H1 (cell line): ENCODE data around the gene HPCAL4.

Experiments used
- ATF3 ChIP-seq: IDR thresholded peaks from 2 replicates; pipeline ENCODE4 v1.6.1; 2011; ENCODE audit warnings: low read depth, mild to moderate bottlenecking, low read length; ENCODE audit not compliant: insufficient read depth
- BACH1 ChIP-seq: IDR thresholded peaks from 2 replicates; pipeline ENCODE4 v1.6.1; 2012; ENCODE audit warnings: low read length, improper control_type of control experiment
- CHD1 ChIP-seq: IDR thresholded peaks from 2 replicates; pipeline ENCODE4 v1.6.1; 2012; ENCODE audit warnings: low read depth, low read length, improper control_type of control experiment
- CHD2 ChIP-seq: IDR thresholded peaks from 2 replicates; pipeline ENCODE4 v1.6.1; 2012; ENCODE audit warnings: low read length, improper control_type of control experiment
- CREB1 ChIP-seq: IDR thresholded peaks from 2 replicates; pipeline ENCODE4 v1.6.1; 2012; ENCODE audit warnings: inconsistent platforms
- CTCF ChIP-seq, 3 experiments: IDR thresholded peaks; 1 replicate in 2 of 3; 2 replicates in 1 of 3; pipeline versions ENCODE4 v1.5.1 to v1.6.1; 2011; ENCODE audit warnings: low read length in 3 of 3, mild to moderate bottlenecking in 3 of 3, inconsistent platforms in 2 of 3, low read depth in 1 of 3, moderate library complexity in 1 of 3; ENCODE audit not compliant: insufficient read depth in 1 of 3; ENCODE audit errors: control extremely low read depth in 1 of 3
- EGR1 ChIP-seq: IDR thresholded peaks from 2 replicates; pipeline ENCODE4 v1.6.1; 2011; ENCODE audit warnings: low read depth, low read length, borderline replicate concordance
- GABPA ChIP-seq: IDR thresholded peaks from 2 replicates; pipeline ENCODE4 v1.6.1; 2011; ENCODE audit warnings: mild to moderate bottlenecking, low read length, moderate library complexity, borderline replicate concordance; ENCODE audit not compliant: insufficient read depth
- MAX ChIP-seq: IDR thresholded peaks from 2 replicates; pipeline ENCODE4 v1.6.1; 2012; ENCODE audit warnings: inconsistent platforms
- PHF8 ChIP-seq: fragments of 200-600 bp; sonication (generic); conservative IDR thresholded peaks from 2 replicates; pipeline ENCODE4 v1.7.1; 2012; ENCODE audit warnings: low read depth, mild to moderate bottlenecking, inconsistent platforms, low read length, moderate library complexity
- SP1 ChIP-seq: IDR thresholded peaks from 2 replicates; pipeline ENCODE4 v1.6.1; 2011; ENCODE audit warnings: low read depth, low read length
- TEAD4 ChIP-seq: IDR thresholded peaks from 2 replicates; pipeline ENCODE4 v1.6.1; 2012; ENCODE audit warnings: low read depth, low read length, inconsistent platforms, mixed read lengths

- TF ChIP-seq GABPA (no peak), CTCF (IDR thresholded peaks at IDR 0.05; ENCODE audit: control extremely low read depth in 1 of 3, insufficient read depth in 1 of 3, low read depth in 1 of 3, low read length in 3 of 3) (no peak), CHD2 (no peak), TEAD4 (no peak), MAX (peak; percentile 44; the same call in 1 of the 2 replicates), BACH1 (0 out of 2 replicates have a peak, but pooled peaks have one; percentile 7), CREB1 (no peak), ATF3 (no peak), CHD1 (no peak), SP1 (no peak), EGR1 (no peak), PHF8 (no peak)
Measured at GRCh38 chr1:39632682-39633417, 58.4 kb downstream of the HPCAL4 start.
